ENCODE data around the gene LBP.
"Not testable (repeated sequence)": the region's sequence is repeated elsewhere in the genome, so short reads cannot be mapped to it uniquely, and the experiment has no call there.

LBP gene

GRCh38 chr20:38395165-38395564 lies 48.9 kb downstream of the LBP start:
- no peak for TF ChIP-seq EZH2 (IDR thresholded peaks at IDR 0.05; ENCODE audit: borderline replicate concordance, low read length)
- TF ChIP-seq CTCF (IDR thresholded peaks at IDR 0.05; ENCODE audit: low read length) = no peak
- no peaks in the 10 kb centered on the region for H3K79me2 ChIP-seq (ENCODE audit: insufficient read depth, low read length)
- no peak overlapping the region for H3K4me3 ChIP-seq (ENCODE audit: low read depth, low read length, poor library complexity, severe bottlenecking)
- no peaks in the 10 kb centered on the region for H3K9me2 ChIP-seq (ENCODE audit: low read depth, low read length)
- H3K9me3 ChIP-seq (ENCODE audit: low read length) = 0 out of 2 replicates have a peak, but pooled peaks cover 3% of the 10 kb centered on the region
- H3F3A ChIP-seq (ENCODE audit: insufficient read depth, low read length) = no peaks in the 10 kb centered on the region
- H3K27ac ChIP-seq (ENCODE audit: low read depth, low read length, poor library complexity, severe bottlenecking) = no peak overlapping the region
- no peaks in the 10 kb centered on the region for H3K36me3 ChIP-seq (ENCODE audit: insufficient read depth, low read length)
- H4K20me1 ChIP-seq (ENCODE audit: insufficient read depth, low read length) = no peaks in the 10 kb centered on the region
- H3K27me3 ChIP-seq (ENCODE audit: insufficient read depth, low read length) = no peaks in the 10 kb centered on the region; the same call in 1 of the 2 replicates
- H2AFZ ChIP-seq (ENCODE audit: low read length) = no peak overlapping the region
- H3K4me1 ChIP-seq (ENCODE audit: insufficient read depth, low read length, severe bottlenecking) = no peaks in the 10 kb centered on the region
- H3K9ac ChIP-seq (ENCODE audit: low read length) = no peak overlapping the region
- no peak overlapping the region for H3K4me2 ChIP-seq (ENCODE audit: low read length)

- H3K36me3 ChIP-seq (ENCODE audit: insufficient read depth, low read length) = not testable (repeated sequence)
These were observed 49.6 kb downstream of the LBP start for GRCh38 chr20:38395751-38396395.

GRCh38 chr20:38402089-38402488 lies 55.8 kb downstream of the LBP start:
- Histone ChIP-seq H3K9ac (ENCODE audit: low read length) (no peak overlapping the region), H3K4me2 (ENCODE audit: low read length) (no peak overlapping the region), H3K9me3 (ENCODE audit: low read length) (no peaks in the 10 kb centered on the region), H3K79me2 (ENCODE audit: insufficient read depth, low read length) (no peaks in the 10 kb centered on the region), H3K9me2 (ENCODE audit: low read depth, low read length) (no peaks in the 10 kb centered on the region), H4K20me1 (ENCODE audit: insufficient read depth, low read length) (no peaks in the 10 kb centered on the region), H3K4me3 (ENCODE audit: low read depth, low read length, poor library complexity, severe bottlenecking) (no peak overlapping the region), H3F3A (ENCODE audit: insufficient read depth, low read length) (no peaks in the 10 kb centered on the region), H3K36me3 (ENCODE audit: insufficient read depth, low read length) (no peaks in the 10 kb centered on the region; the same call in 1 of the 2 replicates), H2AFZ (ENCODE audit: low read length) (no peak overlapping the region), H3K27me3 (ENCODE audit: insufficient read depth, low read length) (no peaks in the 10 kb centered on the region; the same call in 1 of the 2 replicates), H3K27ac (ENCODE audit: low read depth, low read length, poor library complexity, severe bottlenecking) (no peak overlapping the region), H3K4me1 (ENCODE audit: insufficient read depth, low read length, severe bottlenecking) (no peaks in the 10 kb centered on the region)
- TF ChIP-seq CTCF (IDR thresholded peaks at IDR 0.05; ENCODE audit: low read length) (no peak), EZH2 (IDR thresholded peaks at IDR 0.05; ENCODE audit: borderline replicate concordance, low read length) (no peak)

More at GRCh38 chr20:38395751-38396395, 49.6 kb downstream of the LBP start:
- not testable (repeated sequence) for H3K27ac ChIP-seq (ENCODE audit: low read depth, low read length, poor library complexity, severe bottlenecking); H4K20me1 ChIP-seq (ENCODE audit: insufficient read depth, low read length); H3K9me3 ChIP-seq (ENCODE audit: low read length); H3K79me2 ChIP-seq (ENCODE audit: insufficient read depth, low read length); H3K4me1 ChIP-seq (ENCODE audit: insufficient read depth, low read length, severe bottlenecking); H3K4me3 ChIP-seq (ENCODE audit: low read depth, low read length, poor library complexity, severe bottlenecking); H3K9ac ChIP-seq (ENCODE audit: low read length); H3K27me3 ChIP-seq (ENCODE audit: insufficient read depth, low read length); H2AFZ ChIP-seq (ENCODE audit: low read length); H3K4me2 ChIP-seq (ENCODE audit: low read length); H3F3A ChIP-seq (ENCODE audit: insufficient read depth, low read length); H3K9me2 ChIP-seq (ENCODE audit: low read depth, low read length)

GRCh38 chr20:38402816-38403215 lies 56.5 kb downstream of the LBP start:
- H3K9me3 ChIP-seq (ENCODE audit: low read length) = no peaks in the 10 kb centered on the region
- no peaks in the 10 kb centered on the region for H3K9me2 ChIP-seq (ENCODE audit: low read depth, low read length)
- no peak overlapping the region for H3K4me3 ChIP-seq (ENCODE audit: low read depth, low read length, poor library complexity, severe bottlenecking)
- no peak for TF ChIP-seq CTCF (IDR thresholded peaks at IDR 0.05; ENCODE audit: low read length)
- no peak for TF ChIP-seq EZH2 (IDR thresholded peaks at IDR 0.05; ENCODE audit: borderline replicate concordance, low read length)
- H3K27me3 ChIP-seq (ENCODE audit: insufficient read depth, low read length) = no peaks in the 10 kb centered on the region; the same call in 1 of the 2 replicates
- no peak overlapping the region for H3K4me2 ChIP-seq (ENCODE audit: low read length)
- no peak overlapping the region for H3K9ac ChIP-seq (ENCODE audit: low read length)
- H2AFZ ChIP-seq (ENCODE audit: low read length) = no peak overlapping the region
- no peaks in the 10 kb centered on the region for H4K20me1 ChIP-seq (ENCODE audit: insufficient read depth, low read length)
- H3K4me1 ChIP-seq (ENCODE audit: insufficient read depth, low read length, severe bottlenecking) = no peaks in the 10 kb centered on the region
- H3K27ac ChIP-seq (ENCODE audit: low read depth, low read length, poor library complexity, severe bottlenecking) = no peak overlapping the region
- no peaks in the 10 kb centered on the region for H3F3A ChIP-seq (ENCODE audit: insufficient read depth, low read length)
- H3K36me3 ChIP-seq (ENCODE audit: insufficient read depth, low read length) = no peaks in the 10 kb centered on the region; the same call in 1 of the 2 replicates
- no peaks in the 10 kb centered on the region for H3K79me2 ChIP-seq (ENCODE audit: insufficient read depth, low read length)

Measured in OCI-LY1 (cell line).